CD4-positive, alpha-beta T cell treated with Interleukin-2 at 100 ng/mL for 4 hours (primary cell): Measurements from ENCODE around the gene CYTH3.
A peak's percentile ranks its signal among the peaks of the same experiment; 100 is the strongest.
"Not testable (repeated sequence)": the region's sequence is repeated elsewhere in the genome, so short reads cannot be mapped to it uniquely, and the experiment has no call there.

Experiments used
- DNase-seq: peaks from one replicate; pipeline ENCODE4 v3.0.0-alpha.2; 2020; ENCODE audit warnings: low spot score

The CYTH3 gene

GRCh38 chr7:6229284-6229683, 43.1 kb downstream of the CYTH3 start:
- not testable (repeated sequence) for DNase-seq

DNA sequence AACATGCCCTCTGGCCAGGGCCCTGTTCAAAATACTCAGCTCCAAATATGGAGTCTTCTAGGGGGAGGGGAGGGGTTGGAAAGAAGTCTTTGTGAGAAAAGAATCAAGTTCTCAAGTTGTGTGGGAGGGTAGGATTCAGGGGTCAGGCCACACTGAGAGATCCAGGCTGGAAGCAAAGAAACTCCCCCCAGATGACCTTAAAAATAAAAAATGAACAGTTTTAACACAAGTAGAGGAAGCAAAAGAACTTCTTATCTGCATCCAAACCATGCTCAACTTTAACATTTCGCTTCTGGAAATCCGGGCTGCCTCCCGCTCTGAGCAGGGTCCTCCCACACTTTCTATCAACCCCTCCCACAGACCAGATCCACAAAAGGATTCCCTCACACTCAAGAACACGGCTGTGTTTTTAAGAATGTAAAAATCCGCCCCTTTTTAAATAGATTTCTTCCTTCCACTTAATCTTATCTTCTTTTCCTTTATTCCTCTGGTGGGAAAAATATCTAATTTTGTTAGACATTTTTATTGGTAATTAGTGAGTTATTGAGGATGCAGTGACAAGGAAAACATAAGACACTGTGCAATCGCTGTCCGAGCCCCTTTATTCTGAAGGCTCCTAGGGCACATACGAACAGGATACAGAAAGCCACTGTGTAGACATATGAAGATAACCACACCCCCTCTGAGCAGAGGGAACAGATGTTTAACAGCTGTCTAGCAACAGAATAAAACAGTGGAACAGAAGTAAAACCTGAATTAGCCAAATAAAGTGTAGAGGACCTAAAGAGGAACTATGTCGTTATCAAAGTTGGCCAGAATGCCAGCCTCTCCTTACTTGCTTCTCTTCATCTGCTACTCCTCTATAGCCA, 43.8 kb downstream of the CYTH3 start:
- DNase-seq = no peak

DNA sequence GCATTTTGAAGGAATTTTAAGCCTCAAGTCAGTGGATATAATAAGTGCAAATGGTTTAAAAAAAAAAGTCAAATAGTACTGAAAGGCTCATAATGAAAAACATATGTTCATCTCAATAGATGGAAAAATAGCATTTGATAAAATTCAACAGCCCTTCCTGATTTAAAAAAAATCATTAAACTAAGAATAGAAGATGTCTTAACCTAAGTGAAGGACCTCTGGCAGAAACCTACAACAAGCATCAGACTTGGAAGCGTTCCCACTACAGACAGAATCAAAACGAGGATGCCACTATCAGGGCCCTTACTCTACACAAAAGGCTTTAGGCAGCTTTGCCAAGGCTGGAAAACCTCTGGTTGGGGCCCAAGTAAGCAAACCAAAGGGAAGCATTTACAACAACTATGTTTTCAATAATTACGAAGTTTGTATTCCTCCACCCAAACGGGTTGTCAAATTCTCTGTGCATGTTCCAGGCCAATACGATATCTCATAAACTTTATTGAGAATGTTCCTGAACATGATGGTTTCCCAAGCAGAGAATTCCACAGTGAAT, 45.1 kb downstream of the CYTH3 start:
- DNase-seq = no peak

DNA sequence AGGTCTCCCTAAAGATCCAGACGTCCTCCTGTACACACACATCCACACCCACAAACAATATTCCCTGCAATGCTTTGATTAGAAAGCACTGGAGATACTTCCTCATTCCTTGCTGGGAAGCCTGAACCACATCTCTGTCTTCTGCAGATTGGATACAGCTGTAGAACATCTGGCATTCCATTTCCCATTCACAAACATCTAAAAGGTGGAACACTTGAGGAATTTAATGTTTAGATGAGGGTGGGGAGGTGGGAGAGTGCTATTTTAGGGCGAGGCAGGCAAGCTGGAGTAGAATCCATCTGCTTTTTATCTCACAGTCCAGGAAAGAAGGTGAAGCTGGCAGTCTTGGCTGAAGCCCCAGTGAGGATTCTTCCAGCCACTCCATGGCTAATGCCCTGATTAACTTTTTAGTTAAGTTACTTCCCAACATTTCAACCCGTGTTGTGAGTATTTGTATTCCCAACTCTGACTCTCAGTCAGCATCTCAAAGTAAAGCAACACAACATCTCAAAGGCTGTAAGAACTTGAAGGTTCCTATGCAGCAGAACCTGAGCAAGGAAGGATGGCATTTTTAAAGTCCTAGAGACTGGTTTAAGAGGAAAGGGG, 46.1 kb downstream of the CYTH3 start:
- DNase-seq = no peak

GRCh38 chr7:6223411-6223810, 49.0 kb downstream of the CYTH3 start:
- DNase-seq = not testable (repeated sequence)

GRCh38 chr7:6223010-6223409, 49.4 kb downstream of the CYTH3 start:
- DNase-seq = not testable (repeated sequence)

DNA sequence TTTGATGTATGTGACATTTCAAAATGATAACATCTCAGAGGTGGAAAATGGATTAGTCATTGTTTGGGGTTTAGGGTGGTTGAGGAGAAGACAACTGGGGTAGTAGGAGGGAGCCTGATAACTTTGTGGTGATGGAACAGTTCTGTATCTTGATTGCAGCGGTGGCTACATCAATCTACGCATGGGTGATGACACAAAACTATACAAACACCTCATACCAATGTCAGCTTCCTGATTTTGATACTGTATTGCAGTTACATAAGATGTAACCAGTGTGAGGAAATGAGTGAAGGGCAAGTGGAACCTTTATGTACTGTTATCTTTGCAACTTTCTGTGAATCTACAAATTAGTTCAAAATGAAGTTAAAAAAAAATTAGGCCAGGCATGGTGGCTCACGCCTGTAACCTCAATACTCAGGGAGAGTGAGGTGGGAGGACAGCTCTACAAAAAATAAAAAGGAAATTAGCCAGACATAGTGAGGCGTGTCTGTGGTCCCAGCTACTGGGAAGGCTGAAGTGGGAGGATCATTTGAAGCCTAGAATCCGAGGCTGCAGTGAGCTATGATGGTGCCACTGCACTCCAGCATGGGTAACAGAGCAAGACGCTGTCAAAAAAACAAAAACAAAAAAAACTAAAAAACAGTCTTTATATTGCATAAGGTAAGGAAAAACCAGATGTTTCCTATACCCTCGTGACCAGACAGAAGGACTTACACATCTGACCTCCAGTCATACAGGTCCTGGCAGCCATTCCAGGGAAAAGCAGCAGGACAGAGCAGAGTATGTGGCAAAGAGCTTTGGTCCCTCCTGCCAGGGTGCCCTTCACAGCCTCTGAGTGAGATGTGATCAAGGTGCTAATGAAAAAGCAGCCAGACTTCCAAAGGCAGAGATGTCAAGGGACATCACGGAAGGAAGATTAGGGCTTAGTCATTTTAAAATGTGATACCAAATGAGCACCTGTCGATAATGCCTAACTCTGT, 50.8 kb downstream of the CYTH3 start:
- peak; percentile 73 for DNase-seq

- DNase-seq = no peak
Measured at GRCh38 chr7:6218329-6218728, 54.1 kb downstream of the CYTH3 start.

GRCh38 chr7:6212008-6212407, 60.4 kb downstream of the CYTH3 start:
- no peak for DNase-seq

GRCh38 chr7:6210621-6211372, 61.6 kb downstream of the CYTH3 start:
- DNase-seq = no peak

- no peak for DNase-seq
Measured at GRCh38 chr7:6209340-6209739, 63.1 kb downstream of the CYTH3 start.

GRCh38 chr7:6208573-6209328, 63.7 kb downstream of the CYTH3 start:
- DNase-seq = no peak

GRCh38 chr7:6205971-6206660, 66.3 kb downstream of the CYTH3 start:
- DNase-seq = no peak

DNA sequence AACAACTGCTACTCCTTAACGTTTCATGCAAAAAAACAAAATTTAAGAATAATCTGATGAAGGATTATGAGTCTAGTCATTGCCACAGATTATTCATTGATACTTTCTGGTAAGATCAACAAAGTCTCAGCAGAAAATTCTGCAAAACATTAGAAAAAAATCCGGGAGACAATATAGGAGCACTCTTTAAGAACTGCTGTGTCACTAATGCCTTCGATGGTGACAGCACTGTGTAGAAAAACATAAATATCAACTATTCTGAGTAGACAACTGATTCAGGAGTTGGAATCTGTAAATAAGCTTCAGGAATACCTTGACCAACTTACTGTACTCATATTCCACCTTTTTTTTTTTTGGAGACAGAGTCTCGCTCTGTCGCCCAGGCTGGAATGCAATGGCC, 69.0 kb downstream of the CYTH3 start:
- DNase-seq = no peak

GRCh38 chr7:6202117-6202516, 70.3 kb downstream of the CYTH3 start:
- DNase-seq = no peak

- no peak for DNase-seq
Measured at GRCh38 chr7:6200971-6201370, 71.5 kb downstream of the CYTH3 start.

DNA sequence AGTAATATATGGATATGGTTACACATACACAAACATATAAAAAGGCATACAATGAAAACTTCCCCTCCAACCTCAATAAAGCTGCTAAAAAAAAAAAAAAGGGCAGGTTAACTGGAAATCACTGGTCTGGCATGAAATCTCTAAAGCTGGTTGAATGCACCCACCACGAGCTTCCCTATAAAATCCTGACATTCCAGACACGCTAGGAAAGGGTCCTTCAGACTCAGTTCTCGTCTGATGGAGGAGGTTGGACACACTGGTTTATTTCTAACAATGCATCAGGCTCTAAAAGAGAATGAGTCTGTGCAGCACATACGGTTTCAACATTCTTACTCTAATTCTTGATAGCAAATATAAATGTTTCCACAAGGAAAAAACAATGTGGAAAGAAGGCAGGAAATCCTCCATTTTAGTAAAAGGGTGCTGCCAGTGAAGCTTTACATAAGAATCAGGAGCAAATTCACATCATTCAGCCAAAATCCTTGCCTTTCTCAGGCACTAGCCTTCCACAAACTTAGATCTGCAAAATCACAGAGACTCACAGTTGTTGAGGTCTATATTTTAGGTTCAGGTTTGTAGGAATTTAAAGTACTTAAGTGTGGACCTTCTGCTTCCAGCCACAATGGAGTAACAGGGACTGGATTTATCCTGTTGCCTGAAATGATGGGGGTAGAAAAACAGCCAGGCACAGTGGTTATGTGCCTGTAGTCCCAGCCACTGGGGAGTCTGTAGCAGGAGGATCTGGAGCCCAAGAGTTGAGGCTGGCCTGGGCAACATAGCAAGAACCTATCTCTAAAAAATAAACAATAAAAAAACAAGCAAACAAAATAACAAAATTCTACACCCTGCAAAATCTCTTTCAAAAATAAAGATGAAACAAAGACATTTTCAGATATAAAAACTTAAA, 73.5 kb downstream of the CYTH3 start:
- DNase-seq = no peak

GRCh38 chr7:6197801-6198551, 74.4 kb downstream of the CYTH3 start:
- DNase-seq = no peak
